Activated effector memory CD4-positive, alpha-beta T cell treated with anti-CD3 and anti-CD28 coated beads, Interleukin-2, amount 50 U/mL, for 16 hours (primary cell): ENCODE measurements around the gene MRPL21.
"Not testable (repeated sequence)": the region's sequence is repeated elsewhere in the genome, so short reads cannot be mapped to it uniquely, and the experiment has no call there.

Experiments used
- DNase-seq: peaks from one replicate; pipeline ENCODE4 v3.0.0-alpha.2; 2020

The MRPL21 gene

GRCh38 chr11:68863553-68864265 is 39.9 kb downstream of the MRPL21 start:
- DNase-seq, result no peak

GRCh38 chr11:68862421-68862820 is 41.2 kb downstream of the MRPL21 start:
- no peak for DNase-seq

GRCh38 chr11:68859123-68859522 is 44.5 kb downstream of the MRPL21 start:
- DNase-seq, result no peak

GRCh38 chr11:68857037-68857586 is 46.5 kb downstream of the MRPL21 start:
- no peak for DNase-seq

- DNase-seq, result not testable (repeated sequence)
These were observed 47.1 kb downstream of the MRPL21 start for GRCh38 chr11:68856425-68857030.

- no peak for DNase-seq
These were observed 48.2 kb downstream of the MRPL21 start for GRCh38 chr11:68855205-68855981.

GRCh38 chr11:68854273-68854958 is 49.2 kb downstream of the MRPL21 start:
- DNase-seq, result no peak

GRCh38 chr11:68852628-68853027 is 51.0 kb downstream of the MRPL21 start:
- DNase-seq, result no peak

GRCh38 chr11:68848429-68848828 is 55.2 kb downstream of the MRPL21 start:
- no peak for DNase-seq

GRCh38 chr11:68847395-68847794 is 56.2 kb downstream of the MRPL21 start:
- no peak for DNase-seq

GRCh38 chr11:68845351-68846002 is 58.2 kb downstream of the MRPL21 start:
- DNase-seq, result no peak

- no peak for DNase-seq
These were observed 58.8 kb downstream of the MRPL21 start for GRCh38 chr11:68844801-68845200.

GRCh38 chr11:68844376-68844775 is 59.3 kb downstream of the MRPL21 start:
- DNase-seq, result no peak

- peak; percentile 92 for DNase-seq
These were observed 59.8 kb downstream of the MRPL21 start for GRCh38 chr11:68843703-68844312.

GRCh38 chr11:68843052-68843561 is 60.5 kb downstream of the MRPL21 start:
- DNase-seq, result peak; percentile 82

GRCh38 chr11:68842427-68843051 is 61.1 kb downstream of the MRPL21 start:
- DNase-seq, result peak; percentile 65

GRCh38 chr11:68841718-68842426 is 61.8 kb downstream of the MRPL21 start, which contains the start of gene CPT1A:
CPT1A (minus strand) TSS chr11:68841916; CDS start chr11:68815474, 26,442 bp downstream.
- DNase-seq, result peak; percentile 90
